ENCODE data around the gene IPO9. TPM values are rescaled to one million over a fixed set of nuclear protein-coding genes. Genes with fewer than 3 reads are reported as not detected.
A peak's percentile ranks its signal among the peaks of the same experiment; 100 is the strongest.

IPO9 gene
- total RNA-seq, 6 experiments from 2014 or later: 10.3 to 21.7 (median 19.1) TPM

DNA sequence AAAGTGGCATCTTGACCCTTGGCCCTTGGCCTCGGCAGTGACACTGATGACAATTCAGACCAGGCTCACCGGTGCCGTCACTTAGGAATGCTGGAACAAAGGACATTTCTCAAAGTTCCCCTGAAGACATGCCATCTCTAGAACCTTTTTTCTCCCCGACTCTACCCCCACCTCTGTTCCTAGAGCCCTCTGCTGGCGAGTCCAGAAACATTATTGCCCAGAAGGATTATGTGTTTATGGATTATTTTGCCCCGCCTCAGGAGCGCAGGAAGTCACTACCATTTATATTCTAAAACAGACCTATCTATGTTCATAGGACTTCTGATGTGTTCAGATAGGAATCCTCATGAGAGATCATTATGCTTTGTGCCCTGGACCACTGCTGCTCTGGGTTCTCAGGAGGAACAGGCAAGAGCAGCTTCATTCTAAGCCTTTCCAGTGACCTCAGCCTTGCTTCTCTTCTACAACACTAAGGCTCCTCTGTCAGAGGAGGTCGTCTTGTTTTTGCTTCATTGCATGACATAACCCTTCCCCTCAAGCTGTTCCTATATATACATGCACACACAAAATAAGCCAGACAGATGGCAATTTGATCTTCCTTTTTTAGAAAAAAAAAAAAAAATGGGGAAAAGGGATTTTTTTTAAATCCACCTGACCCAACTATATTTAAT lies 47.3 kb downstream of the IPO9 start:
- intact Hi-C loops (cut with DNase I): no loop called here
- WGBS (ENCODE audit: insufficient coverage, low coverage, low lambda C conversion rate, missing lambda C conversion rate): 55% methylated on average over 8 of the region's 8 CpGs
- DNase-seq (no peak), ATAC-seq (peak; percentile 23 to 49 (median 32))
- H3K9me3 ChIP-seq: no peaks in the 10 kb centered on the region
- no peak overlapping the region for H3K27ac ChIP-seq
- TF ChIP-seq, protein P1, sequence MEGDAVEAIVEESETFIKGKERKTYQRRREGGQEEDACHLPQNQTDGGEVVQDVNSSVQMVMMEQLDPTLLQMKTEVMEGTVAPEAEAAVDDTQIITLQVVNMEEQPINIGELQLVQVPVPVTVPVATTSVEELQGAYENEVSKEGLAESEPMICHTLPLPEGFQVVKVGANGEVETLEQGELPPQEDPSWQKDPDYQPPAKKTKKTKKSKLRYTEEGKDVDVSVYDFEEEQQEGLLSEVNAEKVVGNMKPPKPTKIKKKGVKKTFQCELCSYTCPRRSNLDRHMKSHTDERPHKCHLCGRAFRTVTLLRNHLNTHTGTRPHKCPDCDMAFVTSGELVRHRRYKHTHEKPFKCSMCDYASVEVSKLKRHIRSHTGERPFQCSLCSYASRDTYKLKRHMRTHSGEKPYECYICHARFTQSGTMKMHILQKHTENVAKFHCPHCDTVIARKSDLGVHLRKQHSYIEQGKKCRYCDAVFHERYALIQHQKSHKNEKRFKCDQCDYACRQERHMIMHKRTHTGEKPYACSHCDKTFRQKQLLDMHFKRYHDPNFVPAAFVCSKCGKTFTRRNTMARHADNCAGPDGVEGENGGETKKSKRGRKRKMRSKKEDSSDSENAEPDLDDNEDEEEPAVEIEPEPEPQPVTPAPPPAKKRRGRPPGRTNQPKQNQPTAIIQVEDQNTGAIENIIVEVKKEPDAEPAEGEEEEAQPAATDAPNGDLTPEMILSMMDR (IDR thresholded peaks at IDR 0.05): peak; percentile 14 to 36 (median 30)
- no peak for TF ChIP-seq POLR2A (IDR thresholded peaks at IDR 0.05)
- peaks cover 0 to 6% (median 0%) of the 10 kb centered on the region in 4 donors for H3K4me1 ChIP-seq
- H3K4me3 ChIP-seq: no peak overlapping the region
- H3K27me3 ChIP-seq: no peaks in the 10 kb centered on the region
- peaks cover 0 to 25% (median 9%) of the 10 kb centered on the region in 4 donors for H3K36me3 ChIP-seq

DNA sequence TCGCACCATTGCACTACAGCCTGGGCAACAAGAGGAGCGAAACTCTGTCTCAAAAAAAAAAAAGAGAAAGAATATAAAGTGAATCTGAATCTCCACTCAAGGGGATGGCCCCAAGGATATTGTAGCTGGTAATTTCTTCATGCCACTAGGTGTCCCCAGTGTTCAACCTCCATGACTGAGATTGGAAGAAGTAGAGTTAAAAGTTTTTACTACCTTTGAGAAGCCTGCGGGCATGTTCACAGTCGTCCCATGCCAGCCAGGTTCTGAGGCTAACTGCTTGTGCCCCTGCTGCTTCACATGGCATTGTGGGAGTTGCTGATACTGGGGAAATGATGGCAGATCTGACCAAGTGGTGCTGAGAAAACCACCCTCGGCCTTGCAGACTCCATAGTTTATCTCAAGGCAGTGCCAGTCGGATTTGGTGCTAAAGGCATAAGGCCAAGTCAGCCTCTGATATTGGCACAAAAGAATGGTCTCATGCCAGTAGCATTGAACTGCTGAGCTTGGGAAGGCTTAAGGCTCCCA lies 49.0 kb downstream of the IPO9 start:
- no peak overlapping the region for H3K27ac ChIP-seq
- H3K4me1 ChIP-seq: peaks cover 0 to 11% (median 0%) of the 10 kb centered on the region in 4 donors
- WGBS (ENCODE audit: insufficient coverage, low coverage, low lambda C conversion rate, missing lambda C conversion rate): 40% methylated on average over 4 of the region's 6 CpGs
- H3K27me3 ChIP-seq: no peaks in the 10 kb centered on the region
- intact Hi-C loops (cut with DNase I): no loop called here
- DNase-seq (no peak), ATAC-seq (peak; percentile 64 to 72 (median 68))
- no peaks in the 10 kb centered on the region for H3K9me3 ChIP-seq
- peaks cover 0 to 8% (median 0%) of the 10 kb centered on the region in 4 donors for H3K36me3 ChIP-seq
- no peak for TF ChIP-seq POLR2A (IDR thresholded peaks at IDR 0.05)
- TF ChIP-seq, protein P1 (IDR thresholded peaks at IDR 0.05): peak; percentile 39 to 65 (median 62)
- H3K4me3 ChIP-seq: no peak overlapping the region

- 62% methylated on average over 6 of the region's 6 CpGs for WGBS (ENCODE audit: insufficient coverage, low coverage, low lambda C conversion rate, missing lambda C conversion rate)
- intact Hi-C loops (cut with DNase I): loop anchor here in 1 of 2 donors (10.0 kb wide), 1 partner anchor 244 kb away; the partner anchor contains the start of gene GPR37L1
- no peaks in the 10 kb centered on the region for H3K27me3 ChIP-seq
- no peak for DNase-seq
- H3K36me3 ChIP-seq: no peaks in the 10 kb centered on the region
- ATAC-seq: peak in 2 of 4 donors; percentile 11 to 47
- no peak overlapping the region for H3K27ac ChIP-seq
- H3K4me1 ChIP-seq: peaks cover 0 to 15% (median 0%) of the 10 kb centered on the region in 4 donors
- TF ChIP-seq, protein P1 (IDR thresholded peaks at IDR 0.05): no peak
- TF ChIP-seq POLR2A (IDR thresholded peaks at IDR 0.05): no peak
- H3K9me3 ChIP-seq: no peaks in the 10 kb centered on the region
- H3K4me3 ChIP-seq: no peak overlapping the region
These were observed 52.1 kb downstream of the IPO9 start for GRCh38 chr1:201880928-201881571.

DNA sequence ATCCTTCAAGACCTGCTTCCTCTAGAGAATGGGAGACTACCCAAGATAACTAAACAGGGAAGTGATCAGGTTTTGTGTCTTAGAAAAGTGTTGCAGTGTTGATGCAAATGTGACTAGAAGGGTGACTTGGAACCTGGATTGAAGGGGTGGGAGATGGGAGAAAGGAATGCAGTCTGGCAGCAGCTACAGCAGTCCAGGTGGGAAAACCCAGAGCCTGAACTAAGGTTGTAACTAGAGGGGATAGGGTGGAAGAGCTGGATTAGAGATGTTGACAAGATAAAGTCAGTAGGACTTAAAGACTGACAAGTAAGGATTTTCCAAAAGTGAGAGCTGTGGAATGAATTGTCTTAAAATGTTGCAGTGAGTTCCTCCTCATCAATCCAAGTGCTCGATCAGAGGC lies 52.7 kb downstream of the IPO9 start:
- no peak overlapping the region for H3K4me3 ChIP-seq
- DNase-seq (no peak), ATAC-seq (no peak)
- no peak overlapping the region for H3K27ac ChIP-seq
- H3K4me1 ChIP-seq: peaks cover 0 to 15% (median 0%) of the 10 kb centered on the region in 4 donors
- H3K36me3 ChIP-seq: no peaks in the 10 kb centered on the region
- TF ChIP-seq, protein P1 (IDR thresholded peaks at IDR 0.05): no peak
- intact Hi-C loops (cut with DNase I): loop anchor here in 1 of 2 donors (10.0 kb wide), 1 partner anchor 243 kb away; the partner anchor contains the start of gene GPR37L1
- 100% methylated on average over 1 of the region's 1 CpG for WGBS (ENCODE audit: insufficient coverage, low coverage, low lambda C conversion rate, missing lambda C conversion rate)
- H3K27me3 ChIP-seq: no peaks in the 10 kb centered on the region
- H3K9me3 ChIP-seq: no peaks in the 10 kb centered on the region
